HepG2 (cell line): ENCODE results near the gene FAM170B. TPM values are rescaled to one million over a fixed set of nuclear protein-coding genes. Genes with fewer than 3 reads are reported as not detected.

Source experiments
- ATAC-seq: fragments of 200-7000 bp; cut with Tn5 transposase; 3 replicates; pipeline ENCODE4 v1.9.1; 2020; ENCODE audit warnings: mild to moderate bottlenecking, moderate library complexity
- BruUV-seq: library from RNA; stranded (reverse); fragments of 400-500 nt; replicated peaks from 2 replicates; lab custom pipeline; 2021; lab: Mats Ljungman, UMichigan
- CTCF ChIA-PET: fragments of 300-600 bp; formaldehyde crosslinking; extraction: SDS; loops from one replicate; lab custom pipeline; 2021; ENCODE audit warnings: low total read pairs, inconsistent platforms, low intra/inter-chr PET ratio; lab: Yijun Ruan, JAX
- POLR2A ChIA-PET: fragments of 350-600 bp; sonication (Branson Sonifier 250); formaldehyde crosslinking; loops from one replicate; lab custom pipeline; 2020; ENCODE audit warnings: antibody characterized with exemption, inconsistent platforms; lab: Yijun Ruan, JAX
- DNase-seq: peaks from one replicate; pipeline ENCODE4 v3.0.0-alpha.2; 2015; ENCODE audit warnings: low spot score
- FAIRE-seq: peaks from 3 replicates; lab custom pipeline; 2011; peaks lifted over from hg19 to GRCh38; lab: Jason Lieb, UNC
- H2AFZ ChIP-seq: one replicate; pipeline ENCODE4 v1.6.1; 2011; ENCODE audit warnings: low read length, inconsistent platforms
- H3K27ac ChIP-seq: fragments of 300-600 bp; 3 replicates; pipeline ENCODE4 v1.8.0; 2011; ENCODE audit warnings: mixed run types, mild to moderate bottlenecking, mixed read lengths, low read length, inconsistent platforms; ENCODE audit not compliant: insufficient read depth; ENCODE audit errors: extremely low read length
- H3K27me3 ChIP-seq, 2 experiments: fragments of 200-600 bp in 1 of 2; 2 replicates in 1 of 2; 3 replicates in 1 of 2; pipeline versions ENCODE4 v1.6.0 to v1.8.0; 2011; ENCODE audit warnings: low read length in 2 of 2, mild to moderate bottlenecking in 2 of 2, moderate library complexity in 2 of 2, inconsistent platforms in 1 of 2; ENCODE audit not compliant: insufficient read depth in 2 of 2, control insufficient read depth in 1 of 2
- H3K36me3 ChIP-seq, 2 experiments: fragments of 200-600 bp in 1 of 2; replicated peaks in 1 of 2; 2 replicates in 1 of 2; 3 replicates in 1 of 2; pipeline versions ENCODE4 v1.5.1 to v1.8.0; 2011; ENCODE audit warnings: low read length in 2 of 2, inconsistent platforms in 1 of 2; ENCODE audit not compliant: insufficient read depth in 2 of 2, control insufficient read depth in 1 of 2
- H3K4me1 ChIP-seq: 2 replicates; pipeline ENCODE4 v1.5.1; 2012; ENCODE audit warnings: low read length, inconsistent platforms; ENCODE audit not compliant: insufficient read depth
- H3K4me2 ChIP-seq: 2 replicates; pipeline ENCODE4 v1.6.0; 2011; ENCODE audit warnings: low read depth, low read length, inconsistent platforms
- H3K4me3 ChIP-seq, 3 experiments: fragments of 200-600 bp in 1 of 3; sonication (generic), shearing (Covaris generic) in 1 of 3; replicated peaks in 1 of 3; 2 replicates each; pipeline ENCODE4 v1.5.1; 2011 to 2016; ENCODE audit warnings: low read length in 3 of 3, inconsistent platforms in 2 of 3, low read depth in 2 of 3, mild to moderate bottlenecking in 2 of 3, control low read depth in 1 of 3, mixed read lengths in 1 of 3; ENCODE audit not compliant: insufficient read depth in 1 of 3
- H3K79me2 ChIP-seq: one replicate; pipeline ENCODE4 v1.6.1; 2011; ENCODE audit warnings: low read length, inconsistent platforms; ENCODE audit not compliant: insufficient read depth
- H3K9ac ChIP-seq: 2 replicates; pipeline ENCODE4 v1.6.0; 2011; ENCODE audit warnings: mild to moderate bottlenecking, low read depth, low read length, inconsistent platforms; ENCODE audit not compliant: insufficient read depth
- H3K9me3 ChIP-seq: 2 replicates; pipeline ENCODE4 v1.5.1; 2012; ENCODE audit warnings: mild to moderate bottlenecking, low read length
- H4K20me1 ChIP-seq: 2 replicates; pipeline ENCODE4 v1.6.0; 2011; ENCODE audit warnings: inconsistent platforms, mild to moderate bottlenecking, low read length, moderate library complexity; ENCODE audit not compliant: insufficient read depth
- AHDC1 ChIP-seq: sonication (generic); formaldehyde crosslinking; IDR thresholded peaks from 2 replicates; pipeline ENCODE4 v1.5.1; 2020; ENCODE audit warnings: mild to moderate bottlenecking, missing genetic modification reagents, borderline replicate concordance
- BHLHE40 ChIP-seq: IDR thresholded peaks from 2 replicates; pipeline ENCODE4 v1.6.1; 2011; ENCODE audit warnings: low read length, improper control_type of control experiment
- GMEB2 ChIP-seq: IDR thresholded peaks from 2 replicates; pipeline ENCODE4 v1.6.1; 2016; ENCODE audit warnings: missing biosample characterization, missing genetic modification reagents, low read depth
- KLF9 ChIP-seq: IDR thresholded peaks from 2 replicates; pipeline ENCODE4 v1.6.1; 2016; ENCODE audit warnings: low read depth
- PHF21A ChIP-seq: sonication (generic); formaldehyde crosslinking; IDR thresholded peaks from 2 replicates; pipeline ENCODE4 v1.5.0; 2020; ENCODE audit warnings: mild to moderate bottlenecking, missing genetic modification reagents
- SRF ChIP-seq: IDR thresholded peaks from 2 replicates; pipeline ENCODE4 v1.6.1; 2011; ENCODE audit warnings: mild to moderate bottlenecking, low read depth, low read length, moderate library complexity
- TBP ChIP-seq: sonication (generic); formaldehyde crosslinking; IDR thresholded peaks from 2 replicates; pipeline ENCODE4 v1.5.0; 2020; ENCODE audit warnings: missing genetic modification reagents
- TEAD2 ChIP-seq: sonication (generic); formaldehyde crosslinking; IDR thresholded peaks from 2 replicates; pipeline ENCODE4 v1.9.0; 2021; ENCODE audit warnings: missing genetic modification reagents
- ZBTB25 ChIP-seq: IDR thresholded peaks from 2 replicates; pipeline ENCODE4 v1.6.1; 2018; ENCODE audit warnings: missing genetic modification reagents
- ZNF235 ChIP-seq: sonication (generic); formaldehyde crosslinking; IDR thresholded peaks from 2 replicates; pipeline ENCODE4 v1.8.1; 2023; ENCODE audit warnings: mild to moderate bottlenecking, missing genetic modification reagents, borderline replicate concordance
- ZNF274 ChIP-seq: sonication (generic); formaldehyde crosslinking; IDR thresholded peaks from 2 replicates; pipeline ENCODE4 v1.5.1; 2020; ENCODE audit warnings: mild to moderate bottlenecking, missing genetic modification reagents
- ZNF737 ChIP-seq: sonication (generic); formaldehyde crosslinking; IDR thresholded peaks from 2 replicates; pipeline ENCODE4 v1.5.0; 2020; ENCODE audit warnings: missing genetic modification reagents, mild to moderate bottlenecking, borderline replicate concordance
- ZNF766 ChIP-seq: sonication (generic); formaldehyde crosslinking; IDR thresholded peaks from 2 replicates; pipeline ENCODE4 v1.5.0; 2020; ENCODE audit warnings: missing genetic modification reagents, borderline replicate concordance
- WGBS: methylation state at CpG from one replicate; pipeline ENCODE4 v1.1.6; 2017; ENCODE audit warnings: low lambda C conversion rate; 5-methylcytosine and 5-hydroxymethylcytosine counted together
- in situ Hi-C: cut with HindIII; loops from 2 replicates; pipeline ENCODE4 v1.10.0; 2017; ENCODE audit warnings: low pct_unique_long_range_greater_than_20kb; ENCODE audit not compliant: extremely low pct_ligation_motif_present
- intact Hi-C: fragments of 100-400 bp; cut with micrococcal nuclease; formaldehyde crosslinking; loops from one replicate; pipeline ENCODE4 v1.10.0; 2022; ENCODE audit not compliant: unreplicated experiment
- polyA plus RNA-seq, 8 experiments: library from polyadenylated mRNA; depleted of rRNA in 3 of 8; stranded (reverse) in 7 of 8; unstranded in 1 of 8; fragments of >200 nt; fragmentation: Illumina TruSeq in 4 of 8; extraction: Trizol in 4 of 8; gene quantifications; 2 replicates each; pipeline versions ENCODE4 v1.2.1 to v1.2.3, GENCODE V29; 2011 to 2016; ENCODE audit warnings: low read depth in 4 of 8, missing spikeins in 1 of 8, mixed read lengths in 1 of 8; ENCODE audit not compliant: insufficient read depth in 1 of 8
- total RNA-seq, 5 experiments: library from RNA; depleted of rRNA; stranded (reverse); fragments of >200 nt; fragmentation: Illumina TruSeq; extraction: Trizol; gene quantifications; 2 replicates each; pipeline ENCODE4 v1.2.3, GENCODE V29; 2016; ENCODE audit warnings: low read depth in 1 of 5

Gene FAM170B
- total and polyA plus RNA-seq, 2 of the 13 experiments (the other 11 are each of a cell fraction or from before 2014, with no cell fraction given), result not detected

GRCh38 chr10:49107887-49108267 is 25.9 kb downstream of the FAM170B start:
- Histone ChIP-seq H3K9ac (no peak overlapping the region), H4K20me1 (no peaks in the 10 kb centered on the region), H3K36me3 (no peaks in the 10 kb centered on the region), H3K79me2 (no peaks in the 10 kb centered on the region), H3K4me2 (no peak overlapping the region), H3K9me3 (no peaks in the 10 kb centered on the region), H3K27me3 (0 out of 5 replicates have a peak, but pooled peaks cover 0 to 2% of the 10 kb centered on the region in 2 experiments), H3K4me1 (no peaks in the 10 kb centered on the region), H2AFZ (no peak overlapping the region), H3K4me3 (no peak overlapping the region), H3K27ac (no peak overlapping the region)
- 60% methylated on average over 2 of the region's 8 CpGs for WGBS
- in situ Hi-C loops, result no loop called here
- DNase-seq (no peak), ATAC-seq (no peak), FAIRE-seq (no peak)
- ChIA-PET POLR2A (no interaction called here), CTCF (no interaction called here)
- no peak for TF ChIP-seq TBP
- no peak for TF ChIP-seq GMEB2 (CRISPR knock-in tag)
- no peak for TF ChIP-seq ZNF274 (CRISPR knock-in tag)
- TF ChIP-seq TEAD2 (CRISPR knock-in tag), result no peak
- no peak for TF ChIP-seq PHF21A
- TF ChIP-seq ZBTB25 (CRISPR knock-in tag), result no peak
- TF ChIP-seq BHLHE40, result no peak
- no peak for TF ChIP-seq ZNF235 (CRISPR knock-in tag)
- no peak for TF ChIP-seq SRF
- no peak for TF ChIP-seq AHDC1
- TF ChIP-seq ZNF766 (CRISPR knock-in tag), result no peak
- TF ChIP-seq KLF9, result no peak
- no peak for TF ChIP-seq ZNF737 (CRISPR knock-in tag)
- no TSS peak for BruUV-seq
- intact Hi-C loops, result no loop called here
